ENCODE data around the gene POMZP3. TPM values are rescaled to one million over a fixed set of nuclear protein-coding genes. Genes with fewer than 3 reads are reported as not detected.
"Not testable (repeated sequence)": the region's sequence is repeated elsewhere in the genome, so short reads cannot be mapped to it uniquely, and the experiment has no call there.

Gene POMZP3
- total RNA-seq: 12.0 TPM
- long read RNA-seq, partial matches to known transcripts: 5 of 19 reads
- long read RNA-seq, other reads (novel, unspliced or antisense): 10 of 19 reads

DNA sequence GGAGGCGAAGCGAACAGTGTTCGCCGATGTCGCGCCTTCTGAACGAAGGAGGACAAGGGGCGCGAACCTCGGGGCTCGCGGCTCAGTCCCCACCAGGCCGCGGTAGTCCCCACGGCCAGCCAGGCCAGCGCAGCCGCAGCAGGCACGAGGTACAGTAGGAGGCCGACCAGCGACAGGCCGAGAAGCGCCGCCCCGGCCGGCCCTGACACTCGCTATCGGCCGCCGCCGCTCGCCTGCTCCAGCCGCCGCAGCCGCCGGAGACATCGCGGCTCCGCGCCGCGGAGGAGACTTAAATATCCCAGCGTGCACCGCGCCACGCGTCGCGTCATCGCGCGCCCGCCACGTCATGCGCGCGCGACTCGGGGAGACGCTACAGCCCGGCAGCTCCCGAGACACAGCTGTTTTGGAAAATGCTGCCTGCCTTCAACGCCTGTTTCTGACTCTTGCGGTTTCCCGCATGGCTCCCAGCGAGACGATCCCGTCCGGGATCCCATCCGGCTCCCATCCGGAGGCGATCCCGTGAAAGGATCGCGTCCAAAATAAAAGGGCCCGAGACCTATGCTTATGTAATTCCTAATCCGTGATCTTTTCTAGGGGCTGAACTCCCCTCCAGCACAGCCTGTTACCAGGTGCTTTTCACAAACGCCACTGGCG lies at the start of gene POMZP3:
POMZP3 (minus strand) TSS at position 291 of the 654 bp plus-strand sequence. CDS start 1,215 bp downstream, outside the sequence.
- peak; percentile 69 for DNase-seq

DNA sequence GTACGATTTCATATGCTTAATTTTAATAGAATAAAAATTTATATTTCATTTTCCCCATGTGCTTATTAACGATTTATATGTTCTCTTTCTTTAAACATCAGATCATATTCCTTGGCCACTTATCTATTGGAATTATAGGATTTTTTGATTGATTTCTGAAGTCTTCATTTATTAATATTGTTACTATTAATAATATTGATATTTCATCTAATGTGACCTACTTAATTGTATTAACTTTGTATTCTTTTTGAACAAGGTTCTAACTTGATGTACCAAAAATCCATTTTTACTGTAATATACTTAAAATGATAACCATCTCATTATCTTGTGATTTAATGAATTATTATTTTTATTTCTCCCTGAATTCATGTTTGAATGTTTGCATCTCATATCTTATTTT lies 48.7 kb upstream of the POMZP3 start:
- ATAC-seq; H3K4me1 ChIP-seq; H3K27me3 ChIP-seq; H3K36me3 ChIP-seq; H3K4me3 ChIP-seq; DNase-seq; intact Hi-C loops (cut with DNase I); H3K27ac ChIP-seq; H3K9me3 ChIP-seq: not testable (repeated sequence)

More for the DNA sequence above, at the start of gene POMZP3:
- H3K27ac ChIP-seq: peak within 1 kb of the TSS; percentile 90
- H3K9me3 ChIP-seq; H3K4me1 ChIP-seq; H3K27me3 ChIP-seq; intact Hi-C loops (cut with DNase I); H3K36me3 ChIP-seq: not testable (repeated sequence)
- H3K4me3 ChIP-seq: peak within 1 kb of the TSS; percentile 66
- peak; percentile 98 for ATAC-seq

DNA sequence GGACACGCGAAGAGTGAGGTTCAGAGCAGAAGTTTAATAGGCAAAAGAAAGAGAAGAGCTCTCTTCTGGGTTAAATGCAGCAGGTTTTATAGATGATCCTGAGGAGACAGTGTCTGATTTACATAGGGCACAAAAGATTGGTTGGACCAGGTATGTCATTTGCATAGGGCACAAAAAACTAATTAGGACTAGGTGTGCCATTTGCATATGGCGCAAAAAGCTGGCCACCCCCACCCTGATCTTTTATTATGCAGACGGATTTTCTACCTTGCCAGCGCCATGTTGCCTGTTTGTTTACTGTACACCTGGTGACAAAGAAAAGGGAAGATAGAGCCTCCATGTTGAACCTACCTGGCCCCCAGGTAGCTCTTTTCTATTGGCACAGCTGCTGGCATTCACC lies 46.3 kb upstream of the POMZP3 start:
- DNase-seq; H3K9me3 ChIP-seq; intact Hi-C loops (cut with DNase I); H3K27me3 ChIP-seq; H3K4me1 ChIP-seq; H3K4me3 ChIP-seq; H3K36me3 ChIP-seq; ATAC-seq; H3K27ac ChIP-seq: not testable (repeated sequence)

DNA sequence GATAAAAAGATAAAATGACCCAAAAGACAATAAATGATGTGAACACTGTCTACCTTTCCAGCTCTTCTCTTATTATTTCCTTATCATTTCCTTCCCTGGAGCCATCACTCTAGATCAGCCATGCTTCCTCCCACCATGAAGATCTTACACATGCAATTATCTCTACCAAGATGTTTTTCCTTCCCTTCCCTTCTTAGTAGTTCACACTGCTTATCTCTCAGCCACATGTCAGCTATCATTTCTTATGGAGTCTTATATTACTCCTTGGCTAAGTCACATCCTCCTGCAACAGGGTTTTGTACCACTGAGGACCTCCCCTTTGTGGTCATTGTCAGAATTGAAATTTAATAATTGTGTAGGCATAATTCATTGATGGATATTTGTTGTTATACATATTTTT lies 32.1 kb upstream of the POMZP3 start:
- intact Hi-C loops (cut with DNase I); H3K9me3 ChIP-seq; ATAC-seq; H3K4me1 ChIP-seq; H3K27ac ChIP-seq; H3K27me3 ChIP-seq; DNase-seq; H3K4me3 ChIP-seq; H3K36me3 ChIP-seq: not testable (repeated sequence)

DNA sequence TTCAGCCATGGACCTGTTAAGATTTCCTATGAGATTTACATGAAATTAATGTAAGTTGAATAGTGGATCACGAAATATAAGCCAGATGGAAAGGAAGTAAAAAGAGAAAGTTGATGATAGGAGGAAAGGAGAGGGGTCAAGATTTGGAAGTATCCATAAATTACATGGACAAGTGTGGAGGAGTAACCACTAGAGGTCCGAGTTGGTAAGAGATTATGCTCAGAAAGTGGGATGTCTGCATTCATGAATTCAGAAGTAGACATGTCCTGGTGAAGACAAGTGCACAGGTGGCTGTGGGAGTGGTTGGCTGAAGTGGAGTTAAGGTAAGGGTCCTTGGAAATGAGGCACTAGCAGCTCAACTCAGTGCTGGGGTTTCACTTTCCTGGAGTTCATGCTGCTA lies 29.3 kb upstream of the POMZP3 start:
- H3K27ac ChIP-seq; ATAC-seq; H3K27me3 ChIP-seq; H3K4me1 ChIP-seq; H3K4me3 ChIP-seq; DNase-seq; H3K36me3 ChIP-seq; intact Hi-C loops (cut with DNase I); H3K9me3 ChIP-seq: not testable (repeated sequence)

DNA sequence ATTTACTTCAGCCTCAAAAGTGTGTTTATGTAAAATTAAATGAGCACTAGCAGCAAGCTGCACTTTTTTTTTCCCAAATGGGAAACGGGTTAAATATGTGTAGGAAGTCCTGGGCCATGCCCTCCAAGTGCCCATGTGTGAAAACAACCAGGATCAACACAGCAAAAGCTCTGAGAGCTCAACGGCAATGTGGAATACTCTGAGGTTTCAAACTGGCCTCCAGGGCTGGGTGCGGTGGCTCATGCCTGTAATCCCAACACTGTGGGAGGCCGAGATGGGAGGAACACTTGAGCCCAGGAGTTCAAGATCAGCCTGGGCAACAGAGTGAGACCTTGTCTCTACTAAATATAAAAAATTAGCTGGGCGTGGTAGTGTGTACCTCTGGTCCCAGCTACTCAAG lies 15.5 kb upstream of the POMZP3 start:
- H3K4me3 ChIP-seq; H3K4me1 ChIP-seq; H3K27ac ChIP-seq; H3K36me3 ChIP-seq; H3K9me3 ChIP-seq; intact Hi-C loops (cut with DNase I); H3K27me3 ChIP-seq; DNase-seq; ATAC-seq: not testable (repeated sequence)

DNA sequence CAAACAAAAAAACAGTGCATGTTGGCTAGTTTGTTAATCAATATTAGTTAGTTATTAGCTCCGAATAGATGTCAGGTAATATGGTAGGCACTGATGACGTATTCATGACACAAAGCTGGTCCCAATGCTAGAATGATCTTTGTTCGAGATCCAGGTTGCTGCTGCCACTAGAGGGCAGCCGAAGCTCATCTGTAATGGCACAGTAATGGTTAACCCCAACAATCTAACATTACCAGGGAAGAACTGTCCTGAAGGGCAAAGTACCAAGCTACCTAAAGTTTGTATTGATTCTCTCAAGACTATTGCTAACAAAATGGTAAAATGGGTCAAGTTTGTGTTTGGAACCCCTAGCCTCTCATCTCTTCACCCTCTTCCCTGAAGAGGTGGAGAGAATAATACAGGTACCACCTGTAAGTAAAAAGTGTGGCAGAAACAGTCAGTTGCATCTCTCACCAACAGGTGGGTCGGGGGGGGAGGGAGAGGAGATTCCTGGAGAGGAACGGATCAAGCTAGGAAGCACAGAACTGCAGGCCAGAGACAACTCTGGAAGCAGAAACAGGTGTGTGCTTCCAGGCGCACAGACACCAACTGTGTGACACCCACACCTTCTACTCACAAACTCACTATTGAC lies 10.1 kb upstream of the POMZP3 start:
- intact Hi-C loops (cut with DNase I); H3K36me3 ChIP-seq; H3K9me3 ChIP-seq; H3K4me3 ChIP-seq; DNase-seq; H3K4me1 ChIP-seq; H3K27me3 ChIP-seq; H3K27ac ChIP-seq: not testable (repeated sequence)
- ATAC-seq: peak; percentile 90
- TF ChIP-seq, protein P1, sequence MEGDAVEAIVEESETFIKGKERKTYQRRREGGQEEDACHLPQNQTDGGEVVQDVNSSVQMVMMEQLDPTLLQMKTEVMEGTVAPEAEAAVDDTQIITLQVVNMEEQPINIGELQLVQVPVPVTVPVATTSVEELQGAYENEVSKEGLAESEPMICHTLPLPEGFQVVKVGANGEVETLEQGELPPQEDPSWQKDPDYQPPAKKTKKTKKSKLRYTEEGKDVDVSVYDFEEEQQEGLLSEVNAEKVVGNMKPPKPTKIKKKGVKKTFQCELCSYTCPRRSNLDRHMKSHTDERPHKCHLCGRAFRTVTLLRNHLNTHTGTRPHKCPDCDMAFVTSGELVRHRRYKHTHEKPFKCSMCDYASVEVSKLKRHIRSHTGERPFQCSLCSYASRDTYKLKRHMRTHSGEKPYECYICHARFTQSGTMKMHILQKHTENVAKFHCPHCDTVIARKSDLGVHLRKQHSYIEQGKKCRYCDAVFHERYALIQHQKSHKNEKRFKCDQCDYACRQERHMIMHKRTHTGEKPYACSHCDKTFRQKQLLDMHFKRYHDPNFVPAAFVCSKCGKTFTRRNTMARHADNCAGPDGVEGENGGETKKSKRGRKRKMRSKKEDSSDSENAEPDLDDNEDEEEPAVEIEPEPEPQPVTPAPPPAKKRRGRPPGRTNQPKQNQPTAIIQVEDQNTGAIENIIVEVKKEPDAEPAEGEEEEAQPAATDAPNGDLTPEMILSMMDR (IDR thresholded peaks at IDR 0.05): peak; percentile 41

DNA sequence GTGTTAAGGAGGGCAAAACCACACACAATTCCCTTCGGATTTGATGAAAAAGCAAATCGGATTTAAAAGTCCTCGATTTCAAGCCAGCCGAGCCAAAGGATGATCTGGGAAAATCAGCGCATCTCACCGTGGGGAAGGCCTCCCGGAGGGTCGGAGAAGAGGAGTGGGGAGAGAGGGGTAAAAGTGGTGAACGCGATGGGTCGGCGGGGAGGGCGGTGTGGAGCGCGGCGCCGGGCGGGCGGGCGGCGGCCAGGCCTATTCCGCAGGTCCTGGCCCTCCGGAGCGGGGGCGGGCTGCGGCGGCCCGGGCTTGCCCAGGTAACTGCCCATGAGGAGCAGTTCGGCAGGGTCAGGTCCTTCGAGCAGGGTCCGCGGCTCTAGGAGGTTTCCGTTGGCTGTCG lies 498 bp downstream of the POMZP3 start:
- DNase-seq (peak; percentile 71), ATAC-seq (peak; percentile 82)
- intact Hi-C loops (cut with DNase I); H3K9me3 ChIP-seq; H3K27me3 ChIP-seq; H3K4me1 ChIP-seq; H3K36me3 ChIP-seq: not testable (repeated sequence)
- peak overlapping the region; percentile 66 for H3K4me3 ChIP-seq
- peak overlapping the region; percentile 90 for H3K27ac ChIP-seq

DNA sequence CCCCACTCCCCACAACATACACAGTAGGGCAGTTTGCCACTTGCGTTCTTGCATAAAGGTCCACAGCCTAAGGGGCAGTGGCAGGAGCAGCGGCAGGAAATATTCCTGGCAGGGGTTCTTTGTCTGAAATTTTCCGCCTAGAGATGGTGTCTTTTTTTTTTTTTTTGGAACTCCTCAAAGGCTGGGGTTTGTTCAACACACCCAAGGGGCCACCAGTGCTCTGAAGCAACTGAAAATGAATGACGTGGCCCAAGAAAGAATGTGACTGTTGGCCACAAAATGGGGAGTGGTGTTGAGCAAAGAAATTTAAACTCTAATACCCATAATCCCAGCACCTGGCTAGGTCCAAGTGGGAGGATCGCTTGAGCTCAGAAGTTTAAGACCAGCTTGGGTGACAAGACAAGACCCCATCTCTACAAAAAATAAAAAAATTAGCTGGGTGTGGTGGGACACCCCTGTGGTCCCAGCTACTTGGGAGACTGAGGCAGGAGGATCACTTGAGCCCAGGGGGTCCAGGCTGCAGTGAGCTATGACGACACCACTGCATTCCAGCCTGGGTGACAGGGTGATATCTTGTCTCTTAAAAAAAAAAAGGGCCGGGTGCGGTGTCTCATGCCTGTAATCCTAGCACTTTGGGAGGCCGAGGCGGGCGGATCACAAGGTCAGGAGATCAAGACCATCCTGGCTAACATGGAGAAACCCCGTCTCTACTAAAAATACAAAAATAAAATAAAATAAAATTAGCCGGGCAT lies 7.5 kb downstream of the POMZP3 start:
- intact Hi-C loops (cut with DNase I): not testable (repeated sequence)

More for the DNA sequence above, 7.5 kb downstream of the POMZP3 start:
- not testable (repeated sequence) for H3K9me3 ChIP-seq, H3K4me3 ChIP-seq, ATAC-seq, H3K36me3 ChIP-seq, H3K27ac ChIP-seq, H3K4me1 ChIP-seq, DNase-seq, H3K27me3 ChIP-seq
